ENCODE data around the gene E2F8.
"Not testable (repeated sequence)": the region's sequence is repeated elsewhere in the genome, so short reads cannot be mapped to it uniquely, and the experiment has no call there.

E2F8 gene, protein sequence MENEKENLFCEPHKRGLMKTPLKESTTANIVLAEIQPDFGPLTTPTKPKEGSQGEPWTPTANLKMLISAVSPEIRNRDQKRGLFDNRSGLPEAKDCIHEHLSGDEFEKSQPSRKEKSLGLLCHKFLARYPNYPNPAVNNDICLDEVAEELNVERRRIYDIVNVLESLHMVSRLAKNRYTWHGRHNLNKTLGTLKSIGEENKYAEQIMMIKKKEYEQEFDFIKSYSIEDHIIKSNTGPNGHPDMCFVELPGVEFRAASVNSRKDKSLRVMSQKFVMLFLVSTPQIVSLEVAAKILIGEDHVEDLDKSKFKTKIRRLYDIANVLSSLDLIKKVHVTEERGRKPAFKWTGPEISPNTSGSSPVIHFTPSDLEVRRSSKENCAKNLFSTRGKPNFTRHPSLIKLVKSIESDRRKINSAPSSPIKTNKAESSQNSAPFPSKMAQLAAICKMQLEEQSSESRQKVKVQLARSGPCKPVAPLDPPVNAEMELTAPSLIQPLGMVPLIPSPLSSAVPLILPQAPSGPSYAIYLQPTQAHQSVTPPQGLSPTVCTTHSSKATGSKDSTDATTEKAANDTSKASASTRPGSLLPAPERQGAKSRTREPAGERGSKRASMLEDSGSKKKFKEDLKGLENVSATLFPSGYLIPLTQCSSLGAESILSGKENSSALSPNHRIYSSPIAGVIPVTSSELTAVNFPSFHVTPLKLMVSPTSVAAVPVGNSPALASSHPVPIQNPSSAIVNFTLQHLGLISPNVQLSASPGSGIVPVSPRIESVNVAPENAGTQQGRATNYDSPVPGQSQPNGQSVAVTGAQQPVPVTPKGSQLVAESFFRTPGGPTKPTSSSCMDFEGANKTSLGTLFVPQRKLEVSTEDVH

GRCh38 chr11:19240420-19241259, at the start of gene E2F8:
E2F8 (minus strand) TSS chr11:19240945; CDS start chr11:19240121, 824 bp downstream.
- DNase-seq, result peak; percentile 98
- in situ Hi-C loops (cut with MboI; ENCODE audit: low pct_unique_long_range_greater_than_20kb, low sequenced_read_pairs), result no loop called here

GRCh38 chr11:19290356-19290755, 49.6 kb upstream of the E2F8 start:
- no peak for DNase-seq
- in situ Hi-C loops (cut with MboI; ENCODE audit: low pct_unique_long_range_greater_than_20kb, low sequenced_read_pairs), result no loop called here

GRCh38 chr11:19288256-19288655, 47.5 kb upstream of the E2F8 start:
- DNase-seq, result no peak
- in situ Hi-C loops (cut with MboI; ENCODE audit: low pct_unique_long_range_greater_than_20kb, low sequenced_read_pairs), result no loop called here

GRCh38 chr11:19286411-19286810, 45.7 kb upstream of the E2F8 start:
- DNase-seq, result no peak
- in situ Hi-C loops (cut with MboI; ENCODE audit: low pct_unique_long_range_greater_than_20kb, low sequenced_read_pairs), result no loop called here

GRCh38 chr11:19284881-19285280, 44.1 kb upstream of the E2F8 start:
- in situ Hi-C loops (cut with MboI; ENCODE audit: low pct_unique_long_range_greater_than_20kb, low sequenced_read_pairs), result no loop called here
- no peak for DNase-seq

- in situ Hi-C loops (cut with MboI; ENCODE audit: low pct_unique_long_range_greater_than_20kb, low sequenced_read_pairs), result no loop called here
These were observed 43.2 kb upstream of the E2F8 start for GRCh38 chr11:19283991-19284390.

GRCh38 chr11:19281555-19281954, 40.8 kb upstream of the E2F8 start:
- in situ Hi-C loops (cut with MboI; ENCODE audit: low pct_unique_long_range_greater_than_20kb, low sequenced_read_pairs), result no loop called here
- no peak for DNase-seq

More at GRCh38 chr11:19283991-19284390, 43.2 kb upstream of the E2F8 start:
- peak; percentile 9 for DNase-seq

- no peak for DNase-seq
- in situ Hi-C loops (cut with MboI; ENCODE audit: low pct_unique_long_range_greater_than_20kb, low sequenced_read_pairs), result no loop called here
These were observed 40.3 kb upstream of the E2F8 start for GRCh38 chr11:19281041-19281440.

DNA sequence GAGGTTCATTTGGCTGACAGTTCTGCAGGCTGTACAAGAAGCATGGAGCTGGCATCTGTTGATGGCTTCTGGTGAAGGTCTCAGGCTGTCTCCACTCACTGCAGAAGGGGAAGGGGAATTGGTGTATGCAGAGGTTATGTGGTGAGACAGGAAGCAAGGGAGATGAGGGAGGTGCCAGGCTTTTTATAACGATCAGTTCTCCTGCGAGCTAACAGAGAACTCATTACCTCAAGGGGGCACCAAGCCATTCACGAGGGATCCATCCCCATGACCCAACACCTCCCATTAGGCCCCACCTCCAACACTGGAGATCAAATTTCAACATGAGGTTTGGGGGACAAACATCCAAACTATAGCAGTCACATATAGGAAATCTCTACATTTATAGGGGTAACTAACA, 38.7 kb upstream of the E2F8 start:
- peak; percentile 53 for DNase-seq
- in situ Hi-C loops (cut with MboI; ENCODE audit: low pct_unique_long_range_greater_than_20kb, low sequenced_read_pairs), result no loop called here

DNA sequence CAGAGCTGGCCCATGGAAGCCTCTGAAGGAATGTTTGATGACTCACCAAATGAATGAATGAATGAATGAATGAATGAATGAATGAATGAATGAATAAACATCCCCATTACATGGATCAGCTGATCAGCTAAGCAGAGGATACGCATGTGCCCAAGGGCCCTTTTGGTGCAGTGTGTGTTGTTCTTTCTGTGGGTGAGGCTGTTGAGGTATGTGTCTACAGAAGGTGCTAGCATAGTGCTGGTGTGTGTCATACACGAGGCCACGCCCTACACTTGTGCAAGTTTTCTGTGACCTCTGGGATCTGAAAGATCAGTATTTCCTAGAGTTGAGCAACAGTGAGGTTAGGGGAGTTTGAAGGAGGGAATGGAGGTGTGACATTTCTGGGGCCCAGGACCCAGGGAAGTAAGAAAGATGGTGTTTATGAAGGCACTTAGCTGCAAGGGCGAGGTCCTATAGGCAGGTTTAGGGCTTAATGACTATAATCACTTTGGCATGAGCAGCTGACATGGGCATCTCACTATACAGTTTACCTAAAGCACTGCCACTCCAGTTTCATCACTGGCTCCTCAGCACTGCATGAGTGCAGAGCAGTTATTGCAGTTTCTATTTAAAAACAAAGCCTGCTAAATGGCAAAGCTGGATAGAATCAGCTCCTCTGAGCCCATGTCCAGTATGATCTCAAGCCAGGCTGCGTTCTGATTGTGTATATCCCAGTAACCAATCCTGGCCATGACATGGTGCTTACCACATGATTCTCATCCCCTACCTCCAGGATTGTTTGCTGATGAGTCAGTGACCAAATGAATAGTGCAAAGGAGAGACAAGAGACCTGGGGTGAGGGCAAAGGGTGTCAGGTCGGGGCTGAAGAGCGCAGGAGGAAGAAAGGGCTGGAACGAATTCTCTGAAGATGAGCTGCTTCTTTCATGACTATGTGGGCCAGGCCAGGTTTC, 36.4 kb upstream of the E2F8 start:
- in situ Hi-C loops (cut with MboI; ENCODE audit: low pct_unique_long_range_greater_than_20kb, low sequenced_read_pairs), result no loop called here
- no peak for DNase-seq

GRCh38 chr11:19275496-19275895, 34.8 kb upstream of the E2F8 start:
- DNase-seq, result no peak
- in situ Hi-C loops (cut with MboI; ENCODE audit: low pct_unique_long_range_greater_than_20kb, low sequenced_read_pairs), result no loop called here

- in situ Hi-C loops (cut with MboI; ENCODE audit: low pct_unique_long_range_greater_than_20kb, low sequenced_read_pairs), result not testable (repeated sequence)
These were observed 32.5 kb upstream of the E2F8 start for GRCh38 chr11:19273219-19273618.

DNA sequence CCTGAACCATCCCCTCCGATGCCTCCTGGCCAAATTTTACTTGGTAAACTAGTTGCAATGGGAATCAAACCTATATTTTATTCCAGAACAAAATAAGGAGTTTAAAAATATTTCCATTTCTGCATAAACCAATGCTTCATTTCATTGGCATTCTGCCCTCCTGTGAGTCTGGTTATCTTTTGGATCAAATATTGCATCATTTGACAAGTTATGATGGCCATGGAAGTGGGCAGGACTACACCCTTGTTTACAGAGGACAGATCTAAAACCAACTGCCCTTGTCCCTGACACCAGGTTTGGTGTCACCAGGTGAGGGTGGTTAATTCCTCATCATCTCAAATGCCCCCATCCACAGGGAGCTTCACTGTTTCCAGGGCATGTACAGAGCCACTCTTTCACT, 28.2 kb upstream of the E2F8 start:
- DNase-seq, result no peak
- in situ Hi-C loops (cut with MboI; ENCODE audit: low pct_unique_long_range_greater_than_20kb, low sequenced_read_pairs), result no loop called here

More at GRCh38 chr11:19273219-19273618, 32.5 kb upstream of the E2F8 start:
- not testable (repeated sequence) for DNase-seq

DNA sequence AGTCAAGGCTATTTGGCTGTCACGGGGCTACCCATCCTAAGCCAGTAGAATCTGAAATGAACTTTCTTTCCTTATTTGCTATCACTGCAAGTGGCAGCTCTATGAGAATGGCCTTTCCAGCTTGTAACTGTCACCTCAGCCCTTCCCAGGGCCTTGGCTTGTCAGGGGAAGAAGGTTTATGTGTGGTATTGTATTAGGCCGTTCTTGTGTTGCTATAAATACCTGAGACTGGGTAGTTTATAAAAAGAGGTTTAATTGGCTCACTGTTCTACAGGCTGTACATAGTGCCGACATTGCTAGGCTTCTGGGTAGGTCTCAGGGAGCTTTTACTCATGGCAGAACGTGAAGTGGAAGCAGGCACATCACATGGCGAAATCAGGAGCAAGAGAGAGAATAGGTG, 26.8 kb upstream of the E2F8 start:
- DNase-seq, result no peak
- in situ Hi-C loops (cut with MboI; ENCODE audit: low pct_unique_long_range_greater_than_20kb, low sequenced_read_pairs), result no loop called here

- in situ Hi-C loops (cut with MboI; ENCODE audit: low pct_unique_long_range_greater_than_20kb, low sequenced_read_pairs), result no loop called here
- no peak for DNase-seq
These were observed 22.6 kb upstream of the E2F8 start for GRCh38 chr11:19263333-19263732.

- in situ Hi-C loops (cut with MboI; ENCODE audit: low pct_unique_long_range_greater_than_20kb, low sequenced_read_pairs), result no loop called here
- peak; percentile 83 for DNase-seq
These were observed 19.0 kb upstream of the E2F8 start for GRCh38 chr11:19259487-19260345.

DNA sequence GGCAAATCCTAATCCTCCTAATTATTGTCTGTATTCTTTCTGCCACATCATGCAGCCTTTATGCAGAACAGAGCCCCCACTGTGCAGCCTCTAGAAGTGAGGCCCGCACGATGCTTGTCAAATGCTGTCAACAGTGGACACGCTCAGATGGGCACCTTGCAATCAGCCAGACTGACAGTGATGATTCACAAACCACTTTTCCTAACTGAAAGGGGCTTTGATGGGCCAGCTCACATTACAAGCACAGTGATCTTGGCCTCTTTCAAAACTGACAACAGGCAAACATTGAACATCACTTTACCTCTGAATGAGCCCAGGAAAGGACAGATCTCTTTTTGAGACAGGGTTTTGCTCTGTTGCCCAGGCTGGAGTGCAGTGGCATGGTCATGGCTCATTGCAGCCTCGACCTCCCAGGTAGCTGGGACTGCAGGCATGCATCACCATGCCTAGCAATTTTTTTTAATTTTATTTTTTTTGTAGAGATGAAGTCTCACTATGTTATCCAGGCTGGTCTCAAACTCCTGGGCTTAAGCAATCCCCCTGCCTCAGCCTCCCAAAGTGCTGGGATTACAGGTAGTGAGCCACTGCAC, 18.0 kb upstream of the E2F8 start:
- no peak for DNase-seq
- in situ Hi-C loops (cut with MboI; ENCODE audit: low pct_unique_long_range_greater_than_20kb, low sequenced_read_pairs), result no loop called here

All from KBM-7 (cell line).